ENCODE measurements around the gene CELF1. TPM values are rescaled to one million over a fixed set of nuclear protein-coding genes. Genes with fewer than 3 reads are reported as not detected.

The CELF1 gene
- total and polyA plus RNA-seq, 9 donors, result 46.9 to 74.3 (median 59.1) TPM

DNA sequence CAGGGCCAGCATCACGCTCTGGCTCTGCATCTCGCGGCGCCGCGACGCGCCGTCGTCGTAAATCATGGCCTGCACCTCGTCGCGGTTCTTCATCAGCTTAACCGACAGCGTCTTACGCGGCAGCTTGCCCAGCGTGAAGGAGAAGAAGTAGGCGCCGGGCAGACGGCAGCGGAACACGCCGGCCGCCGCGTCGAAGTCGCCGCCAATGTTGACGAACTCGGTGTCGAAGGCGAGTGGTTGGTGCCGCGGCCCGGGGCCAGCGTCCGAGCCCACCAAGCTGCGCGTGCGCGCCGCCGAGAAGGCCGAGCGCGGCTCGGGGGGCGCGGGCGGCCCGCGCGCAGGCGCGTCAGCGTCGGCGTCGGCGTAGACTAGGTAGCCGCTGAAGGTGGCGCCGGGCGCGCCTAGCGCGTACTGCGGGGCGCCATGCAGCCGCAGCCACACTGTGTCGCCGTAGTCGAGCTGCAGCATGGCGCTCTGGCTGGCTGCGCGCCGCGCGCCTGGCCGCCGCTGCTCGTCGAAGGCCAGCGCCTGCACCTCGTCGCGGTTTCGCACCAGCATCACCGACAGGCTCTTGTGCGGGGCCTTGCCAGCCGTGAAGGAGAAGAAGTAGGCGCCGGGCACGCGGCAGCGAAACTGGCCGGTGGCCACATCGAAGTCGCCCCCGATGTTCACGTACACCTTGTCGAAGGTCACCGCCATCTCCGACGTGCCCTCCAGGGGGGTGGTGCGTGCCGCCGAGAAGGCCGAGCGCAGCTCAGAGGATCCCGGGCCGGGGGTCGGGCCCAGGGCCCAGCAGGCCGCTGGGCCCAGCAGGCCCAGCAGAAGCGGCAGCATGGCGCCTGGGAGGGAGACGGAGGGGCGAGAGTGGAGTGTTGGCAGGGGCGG is 37.3 kb upstream of the CELF1 start:
- WGBS (ENCODE audit: insufficient coverage), result 24% methylated on average over 119 of the region's 122 CpGs
- peak; percentile 89 for DNase-seq
- Histone ChIP-seq H3K9me3 (replicated peaks; ENCODE audit: control insufficient read depth, low read depth, low read length) (no peaks in the 10 kb centered on the region), H3K27ac (ENCODE audit: low read length) (peak overlapping the region; percentile 49), H3K4me1 (ENCODE audit: control insufficient read depth, insufficient read depth, low read length) (peaks cover 57% of the 10 kb centered on the region), H3K27me3 (ENCODE audit: control insufficient read depth, insufficient read depth, low read length) (peaks cover 26% of the 10 kb centered on the region), H3K36me3 (ENCODE audit: control insufficient read depth, insufficient read depth, low read length) (peaks cover 1% of the 10 kb centered on the region), H3K4me3 (ENCODE audit: low read length) (peak overlapping the region; percentile 58)

DNA sequence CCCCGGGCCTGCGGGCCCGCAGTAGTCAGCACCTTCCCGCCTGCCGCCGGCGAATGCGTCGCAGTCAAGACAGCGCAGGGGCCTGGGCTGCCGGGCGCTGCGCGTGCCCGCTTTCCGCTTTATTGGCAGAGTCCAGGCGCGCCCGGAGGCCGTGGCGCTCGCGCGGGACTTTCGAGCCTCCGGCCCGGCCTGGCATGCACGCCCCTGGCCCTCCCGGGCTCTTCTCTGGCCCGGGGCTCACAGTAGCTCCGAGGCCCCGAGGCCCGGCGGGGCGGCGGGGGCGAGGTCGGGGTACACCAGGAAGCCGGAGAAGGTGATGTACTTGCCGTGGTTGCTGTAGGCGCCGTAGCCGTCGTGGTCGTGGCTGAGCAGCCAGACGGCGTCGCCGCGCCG is 36.6 kb upstream of the CELF1 start:
- H3K27ac ChIP-seq (ENCODE audit: low read length), result peak overlapping the region; percentile 49
- WGBS (ENCODE audit: insufficient coverage), result 28% methylated on average over 49 of the region's 51 CpGs

DNA sequence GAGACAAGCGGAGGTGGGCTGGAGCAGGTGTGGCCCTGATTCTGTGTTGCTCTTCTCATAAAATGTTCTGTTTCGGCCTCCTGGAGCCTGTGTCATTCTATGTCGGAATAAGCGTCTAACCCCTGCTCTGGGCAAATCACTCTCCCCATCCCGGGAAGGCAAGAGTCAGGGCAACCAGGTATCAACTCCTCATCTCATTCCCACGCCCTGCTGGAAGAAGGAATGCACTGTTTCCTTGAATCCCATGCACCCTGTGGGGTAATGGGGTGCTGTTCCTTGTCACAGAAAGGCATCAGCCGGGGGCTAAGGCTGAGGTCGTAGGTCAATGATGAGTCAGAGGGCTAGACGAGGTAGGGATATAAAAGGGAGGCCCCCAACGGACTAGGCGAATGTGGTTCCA is 36.2 kb upstream of the CELF1 start:
- peaks cover 15% of the 10 kb centered on the region for H3K27me3 ChIP-seq (ENCODE audit: control insufficient read depth, insufficient read depth, low read length)
- peaks cover 11% of the 10 kb centered on the region for H3K36me3 ChIP-seq (ENCODE audit: control insufficient read depth, insufficient read depth, low read length)
- H3K4me3 ChIP-seq (ENCODE audit: low read length), result peak overlapping the region; percentile 58
- peaks cover 51% of the 10 kb centered on the region for H3K4me1 ChIP-seq (ENCODE audit: control insufficient read depth, insufficient read depth, low read length)
- DNase-seq, result no peak
- peak overlapping the region; percentile 87 for H3K27ac ChIP-seq (ENCODE audit: low read length)
- no peaks in the 10 kb centered on the region for H3K9me3 ChIP-seq (replicated peaks; ENCODE audit: control insufficient read depth, low read depth, low read length)
- WGBS (ENCODE audit: insufficient coverage), result 40% methylated on average over 1 of the region's 11 CpGs

More for the DNA sequence above, 36.6 kb upstream of the CELF1 start:
- DNase-seq, result peak; percentile 61
- Histone ChIP-seq H3K9me3 (replicated peaks; ENCODE audit: control insufficient read depth, low read depth, low read length) (no peaks in the 10 kb centered on the region), H3K36me3 (ENCODE audit: control insufficient read depth, insufficient read depth, low read length) (peaks cover 6% of the 10 kb centered on the region), H3K4me3 (ENCODE audit: low read length) (peak overlapping the region; percentile 58), H3K4me1 (ENCODE audit: control insufficient read depth, insufficient read depth, low read length) (peaks cover 55% of the 10 kb centered on the region), H3K27me3 (ENCODE audit: control insufficient read depth, insufficient read depth, low read length) (peaks cover 20% of the 10 kb centered on the region)

DNA sequence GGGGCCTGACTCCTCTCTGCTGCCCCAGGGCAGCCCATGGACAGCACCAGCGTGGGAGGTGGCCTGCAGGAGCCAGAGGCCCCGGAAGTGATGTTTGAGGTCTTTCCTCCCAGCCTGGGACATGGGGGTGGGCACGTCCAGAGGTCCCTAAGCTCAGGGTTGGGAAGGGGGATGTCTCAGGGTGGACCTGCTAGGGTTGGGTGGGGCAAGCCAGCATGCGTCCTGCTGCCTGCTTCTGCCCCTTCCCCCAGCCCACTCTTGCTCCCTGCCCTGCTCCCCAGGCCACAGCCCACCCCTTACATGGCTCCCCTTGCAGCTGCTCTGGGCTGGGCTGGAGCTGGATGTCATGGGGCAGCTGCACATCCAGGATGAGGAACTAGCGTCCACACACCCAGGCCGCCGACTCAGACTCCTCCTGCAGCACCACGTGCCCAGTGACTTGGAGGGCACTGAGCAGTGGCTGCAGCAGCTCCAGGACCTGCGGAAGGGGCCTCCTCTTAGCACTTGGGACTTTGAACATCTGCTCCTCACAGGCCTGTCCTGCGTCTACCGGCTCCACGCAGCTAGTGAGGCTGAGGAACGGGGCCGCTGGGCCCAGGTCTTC is 34.9 kb upstream of the CELF1 start:
- H3K27me3 ChIP-seq (ENCODE audit: control insufficient read depth, insufficient read depth, low read length), result peaks cover 3% of the 10 kb centered on the region
- peaks cover 24% of the 10 kb centered on the region for H3K36me3 ChIP-seq (ENCODE audit: control insufficient read depth, insufficient read depth, low read length)
- H3K4me3 ChIP-seq (ENCODE audit: low read length), result peak overlapping the region; percentile 17
- H3K9me3 ChIP-seq (replicated peaks; ENCODE audit: control insufficient read depth, low read depth, low read length), result no peaks in the 10 kb centered on the region
- peak; percentile 84 for DNase-seq
- WGBS (ENCODE audit: insufficient coverage), result 53% methylated on average over 12 of the region's 14 CpGs
- peak overlapping the region; percentile 87 for H3K27ac ChIP-seq (ENCODE audit: low read length)
- peaks cover 43% of the 10 kb centered on the region for H3K4me1 ChIP-seq (ENCODE audit: control insufficient read depth, insufficient read depth, low read length)

DNA sequence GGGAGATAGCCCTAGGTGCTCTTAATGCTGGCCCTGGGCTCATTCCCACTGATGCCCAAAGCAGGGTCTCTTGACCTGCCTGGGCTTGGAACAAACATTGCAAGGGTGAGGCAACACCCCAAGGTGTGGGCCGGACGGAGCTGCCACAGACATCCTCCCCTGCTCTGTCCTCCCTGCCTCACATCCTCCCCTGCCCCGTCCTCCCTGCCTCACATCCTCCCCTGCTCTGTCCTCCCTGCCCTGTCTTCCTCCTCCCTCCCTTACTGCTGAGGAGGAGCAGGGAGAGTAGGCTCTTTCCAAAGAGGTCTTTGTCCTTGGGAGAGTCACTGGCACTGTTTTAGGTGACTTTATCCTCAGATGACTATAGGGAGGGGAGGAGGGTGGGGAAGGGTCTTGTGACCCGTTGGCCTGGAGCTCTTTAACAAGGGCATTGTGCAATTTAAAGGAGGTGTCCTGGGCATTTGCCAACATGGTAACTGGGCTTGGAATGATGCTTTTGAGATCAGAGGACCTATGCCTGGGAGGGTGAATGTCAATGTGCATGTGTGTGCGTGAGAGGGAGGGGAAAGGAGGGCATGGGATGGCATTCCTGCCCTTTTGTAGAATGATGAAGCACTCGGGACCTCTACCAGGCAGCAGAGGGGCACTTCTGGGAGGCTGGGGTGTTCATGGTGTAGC is 34.2 kb upstream of the CELF1 start:
- H3K9me3 ChIP-seq (replicated peaks; ENCODE audit: control insufficient read depth, low read depth, low read length), result no peaks in the 10 kb centered on the region
- WGBS (ENCODE audit: insufficient coverage), result 68% methylated on average over 3 of the region's 6 CpGs
- H3K27me3 ChIP-seq (ENCODE audit: control insufficient read depth, insufficient read depth, low read length), result no peaks in the 10 kb centered on the region
- H3K36me3 ChIP-seq (ENCODE audit: control insufficient read depth, insufficient read depth, low read length), result peaks cover 30% of the 10 kb centered on the region
- peak; percentile 25 for DNase-seq
- H3K4me1 ChIP-seq (ENCODE audit: control insufficient read depth, insufficient read depth, low read length), result peaks cover 43% of the 10 kb centered on the region
- peak overlapping the region; percentile 17 for H3K4me3 ChIP-seq (ENCODE audit: low read length)
- peak overlapping the region; percentile 87 for H3K27ac ChIP-seq (ENCODE audit: low read length)

DNA sequence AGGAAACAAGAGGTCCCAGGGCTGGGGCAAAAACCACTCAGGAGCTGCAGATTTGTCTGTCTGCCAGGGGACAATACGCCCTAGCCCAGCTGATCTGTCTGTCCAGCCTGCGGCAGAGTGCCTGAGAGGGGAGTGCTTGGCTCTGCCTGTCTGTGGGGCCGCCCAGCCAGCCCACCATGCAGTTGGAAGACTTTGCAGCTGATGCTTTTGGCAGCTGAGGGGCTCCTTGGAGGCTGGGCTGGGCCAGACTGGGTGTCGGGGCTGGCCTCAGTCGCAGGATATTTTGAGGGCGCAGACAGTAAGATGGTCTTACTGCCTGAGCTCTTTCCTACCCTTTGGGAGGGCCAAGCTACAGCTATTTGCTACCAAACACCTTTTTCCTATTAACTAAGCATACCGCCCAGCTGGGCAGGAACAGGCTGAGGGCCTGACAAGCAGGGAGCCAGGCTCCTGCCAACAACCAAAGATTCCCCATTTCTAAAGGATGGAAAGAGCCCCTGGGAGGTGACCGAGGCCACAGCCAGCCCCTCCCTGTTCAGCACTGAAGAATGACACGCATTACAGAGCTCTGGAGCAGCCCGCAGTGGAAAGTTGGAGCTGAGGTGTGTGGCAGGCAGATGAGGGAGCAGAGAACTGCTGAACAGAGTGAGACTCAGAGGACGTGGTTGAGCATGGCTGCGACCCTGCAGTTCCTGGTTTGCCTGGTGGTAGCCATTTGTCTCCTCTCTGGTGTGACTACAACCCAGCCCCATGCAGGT is 33.3 kb upstream of the CELF1 start, which contains the start of gene FAM180B:
Gene FAM180B (plus strand): TSS at position 581 of the 758 bp plus-strand sequence. CDS start 91 bp downstream, at position 672.
- peak; percentile 89 for DNase-seq
- H3K27ac ChIP-seq (ENCODE audit: low read length), result peak within 1 kb of the TSS; percentile 87
- 23% methylated on average over 7 of the region's 12 CpGs for WGBS (ENCODE audit: insufficient coverage)

DNA sequence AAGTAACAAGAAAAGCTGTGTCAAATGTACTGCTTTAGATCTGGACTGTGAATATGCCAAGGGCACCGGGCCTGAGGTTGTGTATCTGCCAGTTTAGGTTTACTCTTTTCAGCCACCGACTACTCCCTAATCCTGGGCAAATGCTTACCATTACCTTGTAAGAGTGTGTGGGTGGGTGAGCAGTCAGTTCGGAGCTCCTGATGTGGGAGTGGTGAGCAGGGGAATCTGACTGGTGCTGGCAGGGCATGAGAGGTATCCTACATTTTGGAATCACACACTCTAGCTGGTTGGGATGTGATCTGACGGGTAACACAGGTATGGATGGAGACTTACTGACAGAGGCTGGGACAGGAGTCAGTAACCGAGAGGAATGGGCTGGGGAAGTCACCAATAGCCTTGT is 30.9 kb upstream of the CELF1 start:
- Histone ChIP-seq H3K36me3 (ENCODE audit: control insufficient read depth, insufficient read depth, low read length) (peaks cover 50% of the 10 kb centered on the region), H3K27ac (ENCODE audit: low read length) (no peak overlapping the region), H3K4me3 (ENCODE audit: low read length) (no peak overlapping the region), H3K9me3 (replicated peaks; ENCODE audit: control insufficient read depth, low read depth, low read length) (no peaks in the 10 kb centered on the region), H3K4me1 (ENCODE audit: control insufficient read depth, insufficient read depth, low read length) (peaks cover 46% of the 10 kb centered on the region), H3K27me3 (ENCODE audit: control insufficient read depth, insufficient read depth, low read length) (no peaks in the 10 kb centered on the region)
- WGBS (ENCODE audit: insufficient coverage), result 69% methylated on average over 4 of the region's 5 CpGs
- DNase-seq, result no peak

More for the DNA sequence above, 33.3 kb upstream of the CELF1 start, which contains the start of gene FAM180B:
- peaks cover 41% of the 10 kb centered on the region for H3K4me1 ChIP-seq (ENCODE audit: control insufficient read depth, insufficient read depth, low read length)
- H3K36me3 ChIP-seq (ENCODE audit: control insufficient read depth, insufficient read depth, low read length), result peaks cover 39% of the 10 kb centered on the region
- no peaks in the 10 kb centered on the region for H3K9me3 ChIP-seq (replicated peaks; ENCODE audit: control insufficient read depth, low read depth, low read length)
- peak within 1 kb of the TSS; percentile 17 for H3K4me3 ChIP-seq (ENCODE audit: low read length)
- no peaks in the 10 kb centered on the region for H3K27me3 ChIP-seq (ENCODE audit: control insufficient read depth, insufficient read depth, low read length)

DNA sequence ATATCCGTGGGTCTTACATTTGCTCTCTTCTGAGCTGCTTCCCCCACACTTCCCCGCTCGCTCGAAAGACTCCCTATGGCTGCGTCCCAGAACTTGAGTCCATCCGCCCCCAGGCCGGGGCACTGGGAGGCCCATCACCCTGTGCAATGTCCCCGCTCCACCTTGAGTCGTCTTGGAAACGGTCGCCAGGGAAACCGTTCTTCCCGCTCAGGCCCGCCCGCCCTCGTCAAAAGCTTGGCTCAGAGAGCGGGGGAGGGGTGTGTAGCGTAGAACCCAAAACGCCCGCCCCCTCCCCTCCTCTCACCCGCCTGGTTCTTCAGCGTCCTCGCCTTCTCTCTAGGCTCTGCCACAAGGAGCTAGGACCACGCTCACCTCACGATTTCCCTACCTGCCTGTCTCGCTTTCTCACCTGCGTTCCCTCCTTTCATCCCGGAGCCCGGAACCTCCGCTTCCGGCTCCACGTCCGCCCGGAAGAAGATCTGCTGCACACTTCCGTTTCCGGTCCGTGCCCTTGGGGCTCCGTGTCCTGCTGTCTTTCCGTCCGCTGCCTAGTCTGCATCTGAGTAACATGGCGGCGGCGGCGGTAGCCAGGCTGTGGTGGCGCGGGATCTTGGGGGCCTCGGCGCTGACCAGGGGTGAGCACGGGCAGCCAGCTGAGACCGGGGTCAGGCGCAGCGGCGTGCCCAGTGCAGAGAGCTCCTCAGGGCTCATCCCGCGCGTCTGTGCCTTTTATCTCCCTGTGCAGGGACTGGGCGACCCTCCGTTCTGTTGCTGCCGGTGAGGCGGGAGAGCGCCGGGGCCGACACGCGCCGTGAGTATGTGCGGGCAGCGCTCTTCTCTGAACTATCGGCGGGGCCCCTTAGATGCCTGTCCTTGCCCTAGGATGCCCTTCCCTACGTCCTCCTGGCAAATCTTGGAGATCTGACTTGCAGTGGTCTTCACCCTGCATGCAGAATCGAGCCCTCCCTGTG is 25.9 kb upstream of the CELF1 start, which contains the start of the genes KBTBD4 and NDUFS3:
Gene KBTBD4 (minus strand): TSS at position 447 of the 971 bp plus-strand sequence. CDS start 19 bp downstream, at position 428.
Gene NDUFS3 (plus strand): TSS at position 551 of the 971 bp plus-strand sequence. CDS start 18 bp downstream, at position 569.
- H3K4me3 ChIP-seq (ENCODE audit: low read length), result peak within 1 kb of the TSS; percentile 98
- peaks cover 24% of the 10 kb centered on the region for H3K4me1 ChIP-seq (ENCODE audit: control insufficient read depth, insufficient read depth, low read length)
- H3K27ac ChIP-seq (ENCODE audit: low read length), result peak within 1 kb of the TSS; percentile 90
- no peaks in the 10 kb centered on the region for H3K9me3 ChIP-seq (replicated peaks; ENCODE audit: control insufficient read depth, low read depth, low read length)
- 0% methylated on average over 68 of the region's 72 CpGs for WGBS (ENCODE audit: insufficient coverage)
- no peaks in the 10 kb centered on the region for H3K27me3 ChIP-seq (ENCODE audit: control insufficient read depth, insufficient read depth, low read length)
- H3K36me3 ChIP-seq (ENCODE audit: control insufficient read depth, insufficient read depth, low read length), result peaks cover 57% of the 10 kb centered on the region
- DNase-seq, result peak; percentile 97
